ENCODE data around the gene NAA60. TPM values are rescaled to one million over a fixed set of nuclear protein-coding genes. Genes with fewer than 3 reads are reported as not detected.
A peak's percentile ranks its signal among the peaks of the same experiment; 100 is the strongest.

Gene NAA60
- total and polyA plus RNA-seq, 9 of the 15 experiments (the other 6 are each of a cell fraction or from before 2014, with no cell fraction given) = 2.1 to 49.4 (median 10.3) TPM

- Histone ChIP-seq H3K9me3 (replicated peaks; ENCODE audit: control insufficient read depth, insufficient read depth, low read depth, low read length) (peaks cover 4% of the 10 kb centered on the region; the same call in 1 of the 2 replicates), H3K79me2 (ENCODE audit: control insufficient read depth, insufficient read depth, low read length) (no peaks in the 10 kb centered on the region), H2AFZ (ENCODE audit: low read depth, low read length) (no peak overlapping the region), H3K27me3 (ENCODE audit: control insufficient read depth in 2 of 2, insufficient read depth in 2 of 2, low read length in 2 of 2) (no peaks in the 10 kb centered on the region), H3K4me1 (replicated peaks in 1 of 2; ENCODE audit: control insufficient read depth in 2 of 2, insufficient read depth in 2 of 2, low read length in 2 of 2) (peaks cover 2 to 34% of the 10 kb centered on the region in 2 experiments; a peak in 3 of 5 replicates), H3K4me2 (ENCODE audit: insufficient read depth, low read length) (no peak overlapping the region), H3K4me3 (no peak overlapping the region), H3K9ac (ENCODE audit: insufficient read depth in 1 of 2, low read depth in 2 of 2, low read length in 2 of 2) (no peak overlapping the region), H3K9me1 (ENCODE audit: control insufficient read depth, insufficient read depth, low read length) (no peaks in the 10 kb centered on the region), H3K36me3 (ENCODE audit: control insufficient read depth, insufficient read depth, low read length) (no peaks in the 10 kb centered on the region), H4K20me1 (replicated peaks; ENCODE audit: control insufficient read depth, insufficient read depth, low read length) (no peaks in the 10 kb centered on the region), H3K27ac (ENCODE audit: extremely low read depth, low read depth, low read length) (no peak overlapping the region)
- CTCF ChIA-PET (ENCODE audit: low intra/inter-chr PET ratio) = no interaction called here
- intact Hi-C loops (cut with micrococcal nuclease) (loop anchor here (10.0 kb wide), 1 partner anchor 133 kb away; no protein-coding TSS in a partner anchor), in situ Hi-C loops (cut with MboI) (no loop called here)
- POLR2A ChIA-PET = interaction anchor here (0.6 kb wide), 1 partner anchor 12 kb away, joined by 3 read pairs; no protein-coding TSS in a partner anchor
- TF ChIP-seq ZNF23 (CRISPR knock-in tag; IDR thresholded peaks at IDR 0.05) = no peak
- no peak for ATAC-seq
- DNase-seq (ENCODE audit: extremely low read depth in 1 of 4, low spot score in 3 of 4) = no peak
- WGBS (ENCODE audit: insufficient coverage, low coverage, missing lambda C conversion rate) = 13% methylated on average over 4 of the region's 4 CpGs
- no TSS peak for BruUV-seq (replicated peaks)
- no peak for FAIRE-seq
Observed at GRCh38 chr16:3497771-3498170, 54.3 kb downstream of the NAA60 start.

- 73% methylated on average over 16 of the region's 16 CpGs for WGBS (ENCODE audit: insufficient coverage, low coverage, missing lambda C conversion rate)
- no peak overlapping the region for H3K9ac ChIP-seq (ENCODE audit: insufficient read depth in 1 of 2, low read depth in 2 of 2, low read length in 2 of 2)
- H3K27ac ChIP-seq (ENCODE audit: extremely low read depth, low read depth, low read length) = no peak overlapping the region
- in situ Hi-C loops (cut with MboI) (no loop called here), intact Hi-C loops (cut with micrococcal nuclease) (loop anchor here (10.0 kb wide), 1 partner anchor 134 kb away; no protein-coding TSS in a partner anchor)
- DNase-seq (ENCODE audit: extremely low read depth in 1 of 4, low spot score in 3 of 4) (no peak), ATAC-seq (no peak), FAIRE-seq (no peak)
- H3K4me3 ChIP-seq = no peak overlapping the region
- H2AFZ ChIP-seq (ENCODE audit: low read depth, low read length) = no peak overlapping the region
- no peaks in the 10 kb centered on the region for H3K36me3 ChIP-seq (ENCODE audit: control insufficient read depth, insufficient read depth, low read length)
- H4K20me1 ChIP-seq (replicated peaks; ENCODE audit: control insufficient read depth, insufficient read depth, low read length) = no peaks in the 10 kb centered on the region
- no peaks in the 10 kb centered on the region for H3K79me2 ChIP-seq (ENCODE audit: control insufficient read depth, insufficient read depth, low read length)
- H3K4me1 ChIP-seq (replicated peaks in 1 of 2; ENCODE audit: control insufficient read depth in 2 of 2, insufficient read depth in 2 of 2, low read length in 2 of 2) = peaks cover 2 to 32% of the 10 kb centered on the region in 2 experiments; a peak in 3 of 5 replicates
- no peaks in the 10 kb centered on the region for H3K27me3 ChIP-seq (ENCODE audit: control insufficient read depth in 2 of 2, insufficient read depth in 2 of 2, low read length in 2 of 2)
- no peak overlapping the region for H3K4me2 ChIP-seq (ENCODE audit: insufficient read depth, low read length)
- TF ChIP-seq AFF1 (IDR thresholded peaks at IDR 0.05; ENCODE audit: low read depth in 1 of 2, partially characterized antibody in 2 of 2) (peak in 1 of 2 experiments; percentile 60), STAT6 (CRISPR knock-in tag; IDR thresholded peaks at IDR 0.05) (no peak)
- POLR2A ChIA-PET = no interaction called here
- peaks cover 4% of the 10 kb centered on the region; the same call in 1 of the 2 replicates for H3K9me3 ChIP-seq (replicated peaks; ENCODE audit: control insufficient read depth, insufficient read depth, low read depth, low read length)
- BruUV-seq (replicated peaks) = no TSS peak
- H3K9me1 ChIP-seq (ENCODE audit: control insufficient read depth, insufficient read depth, low read length) = no peaks in the 10 kb centered on the region
- CTCF ChIA-PET (ENCODE audit: low intra/inter-chr PET ratio) = no interaction called here
Observed at GRCh38 chr16:3498988-3499387, 55.5 kb downstream of the NAA60 start.
